ENCODE data around the gene ENAH. TPM values are rescaled to one million over a fixed set of nuclear protein-coding genes. Genes with fewer than 3 reads are reported as not detected.

The ENAH gene
- polyA plus RNA-seq, 1 of the 3 experiments (the other 2 are of a cell fraction) = 48.9 TPM

- Histone ChIP-seq H3F3A (replicated peaks; ENCODE audit: insufficient read depth) (peaks cover 22% of the 10 kb centered on the region), H3K27me3 (ENCODE audit: insufficient read depth) (no peaks in the 10 kb centered on the region), H3K9ac (no peak overlapping the region), H3K9me3 (no peaks in the 10 kb centered on the region), H3K36me3 (replicated peaks in 1 of 2; ENCODE audit: control insufficient read depth in 1 of 2, insufficient read depth in 2 of 2, low read length in 1 of 2) (peaks cover 42 to 55% of the 10 kb centered on the region in 2 experiments), H3K4me1 (ENCODE audit: control insufficient read depth in 1 of 2, insufficient read depth in 2 of 2, low read depth in 1 of 2, low read length in 1 of 2) (peaks cover 2 to 7% of the 10 kb centered on the region in 2 experiments; a peak in 3 of 4 replicates), H3K9me2 (no peaks in the 10 kb centered on the region), H4K20me1 (ENCODE audit: insufficient read depth) (peaks cover 16% of the 10 kb centered on the region; the same call in 1 of the 2 replicates), H3K27ac (ENCODE audit: low read depth in 2 of 2, low read length in 1 of 2) (no peak overlapping the region), H2AFZ (ENCODE audit: low read depth) (no peak overlapping the region), H3K4me2 (no peak overlapping the region), H3K79me2 (ENCODE audit: insufficient read depth) (peaks cover 94% of the 10 kb centered on the region), H3K4me3 (ENCODE audit: low read depth in 2 of 2, low read length in 1 of 2) (no peak overlapping the region)
- no peak for DNase-seq
- POLR2A ChIA-PET = no interaction called here
- CTCF ChIA-PET = no interaction called here
- 94% methylated on average over 7 of the region's 7 CpGs for WGBS (ENCODE audit: low lambda C conversion rate)
- no peak for TF ChIP-seq FOXM1 (IDR thresholded peaks at IDR 0.05; ENCODE audit: low read depth)
- TF ChIP-seq SIN3A (IDR thresholded peaks at IDR 0.05; ENCODE audit: borderline replicate concordance, low read depth, low read length) = no peak
- TF ChIP-seq CHD2 (IDR thresholded peaks at IDR 0.05; ENCODE audit: low read length, partially characterized antibody) = no peak
- no peak for TF ChIP-seq ZBTB33 (IDR thresholded peaks at IDR 0.05; ENCODE audit: borderline replicate concordance, low read depth)
- no peak for TF ChIP-seq NFIC (IDR thresholded peaks at IDR 0.05; ENCODE audit: borderline replicate concordance)
- no peak for TF ChIP-seq RFX5 (IDR thresholded peaks at IDR 0.05; ENCODE audit: low read length)
- TF ChIP-seq RXRA (IDR thresholded peaks at IDR 0.05; ENCODE audit: borderline replicate concordance, low read depth) = no peak
- no peak for TF ChIP-seq MEF2A (IDR thresholded peaks at IDR 0.05; ENCODE audit: borderline replicate concordance, low read depth)
- no peak for TF ChIP-seq IRF3 (IDR thresholded peaks at IDR 0.05; ENCODE audit: low read depth, low read length)
- TF ChIP-seq RAD21 (IDR thresholded peaks at IDR 0.05; ENCODE audit: low read length) = no peak
- no peak for TF ChIP-seq YY1 (IDR thresholded peaks at IDR 0.05; ENCODE audit: low read depth)
- TF ChIP-seq POLR2AphosphoS5 (IDR thresholded peaks at IDR 0.05; ENCODE audit: low read depth, low read length) = no peak
- TF ChIP-seq ELF1 (IDR thresholded peaks at IDR 0.05) = no peak
- TF ChIP-seq EP300 (IDR thresholded peaks at IDR 0.05; ENCODE audit: borderline replicate concordance in 1 of 2, low read depth in 1 of 2, low read length in 1 of 2) = no peak
- TF ChIP-seq FOSL2 (IDR thresholded peaks at IDR 0.05; ENCODE audit: borderline replicate concordance, low read depth) = no peak
- TF ChIP-seq USF2 (IDR thresholded peaks at IDR 0.05; ENCODE audit: borderline replicate concordance, low read depth, low read length) = no peak
- no peak for TF ChIP-seq PBX3 (IDR thresholded peaks at IDR 0.05)
- TF ChIP-seq TCF12 (IDR thresholded peaks at IDR 0.05) = no peak
Measured at GRCh38 chr1:225520587-225521227, 132.2 kb downstream of the ENAH start.
